Endothelial cell of umbilical vein (primary cell): ENCODE results near the gene XRCC4. TPM values are rescaled to one million over a fixed set of nuclear protein-coding genes. Genes with fewer than 3 reads are reported as not detected.

ENCODE experiments used
- BruUV-seq: library from RNA; stranded (reverse); fragments of 400-500 nt; replicated peaks from 2 replicates; lab custom pipeline; 2021; lab: Mats Ljungman, UMichigan
- CTCF ChIA-PET: fragments of 300-600, 350-600 bp; sonication (Branson Sonifier 250); formaldehyde crosslinking; loops from one replicate; lab custom pipeline; 2021; ENCODE audit warnings: antibody characterized with exemption, inconsistent platforms; lab: Charles Lee
- POLR2A ChIA-PET: fragments of 300-600, 350-600 bp; sonication (Branson Sonifier 250); formaldehyde crosslinking; loops from one replicate; lab custom pipeline; 2021; ENCODE audit warnings: antibody characterized with exemption, inconsistent platforms; lab: Charles Lee
- DNase-seq: peaks from one replicate; pipeline ENCODE4 v3.0.0-alpha.2; 2011; ENCODE audit warnings: low read depth, low spot score
- FAIRE-seq: peaks from 2 replicates; lab custom pipeline; 2011; peaks lifted over from hg19 to GRCh38; lab: Jason Lieb, UNC
- H2AFZ ChIP-seq: 2 replicates; pipeline ENCODE4 v1.6.0; 2012; ENCODE audit warnings: low read depth, low read length, control low read depth, inconsistent platforms
- H3K27ac ChIP-seq: 2 replicates; pipeline ENCODE4 v1.5.1; 2011; ENCODE audit warnings: low read depth, mild to moderate bottlenecking, control low read depth, low read length, moderate library complexity; ENCODE audit not compliant: insufficient read depth
- H3K27me3 ChIP-seq, 2 experiments: 2 replicates each; pipeline versions ENCODE4 v1.6.0 to v1.6.1; 2011; ENCODE audit warnings: low read length in 2 of 2, mixed read lengths in 1 of 2; ENCODE audit not compliant: control insufficient read depth in 2 of 2, insufficient read depth in 2 of 2
- H3K36me3 ChIP-seq, 2 experiments: 2 replicates in 1 of 2; 3 replicates in 1 of 2; pipeline ENCODE4 v1.5.1; 2011; ENCODE audit warnings: low read length in 2 of 2, mild to moderate bottlenecking in 1 of 2, moderate library complexity in 1 of 2; ENCODE audit not compliant: control insufficient read depth in 2 of 2, insufficient read depth in 2 of 2; ENCODE audit errors: extremely low read depth in 1 of 2
- H3K4me1 ChIP-seq: 3 replicates; pipeline ENCODE4 v1.5.1; 2011; ENCODE audit warnings: mild to moderate bottlenecking, low read length; ENCODE audit not compliant: control insufficient read depth, insufficient read depth; ENCODE audit errors: extremely low read depth
- H3K4me2 ChIP-seq: 2 replicates; pipeline ENCODE4 v1.6.1; 2011; ENCODE audit warnings: low read length, control low read depth, mixed read lengths; ENCODE audit not compliant: insufficient read depth
- H3K4me3 ChIP-seq, 3 experiments: fragments of 200-600 bp in 1 of 3; sonication (generic), shearing (Covaris generic) in 1 of 3; replicated peaks in 1 of 3; 2 replicates each; pipeline ENCODE4 v1.5.1; 2011 to 2016; ENCODE audit warnings: control low read depth in 3 of 3, low read length in 3 of 3, mild to moderate bottlenecking in 2 of 3, inconsistent platforms in 1 of 3, low read depth in 1 of 3, moderate library complexity in 1 of 3; ENCODE audit not compliant: insufficient read depth in 1 of 3
- H3K79me2 ChIP-seq: 2 replicates; pipeline ENCODE4 v1.6.0; 2012; ENCODE audit warnings: low read length, inconsistent platforms; ENCODE audit not compliant: control insufficient read depth, insufficient read depth
- H3K9ac ChIP-seq: replicated peaks from 2 replicates; pipeline ENCODE3; 2011; ENCODE audit warnings: low read length, control low read depth; ENCODE audit not compliant: insufficient read depth; ENCODE audit errors: extremely low read depth
- H3K9me1 ChIP-seq: replicated peaks from 3 replicates; pipeline ENCODE4 v1.6.0; 2011; ENCODE audit warnings: mild to moderate bottlenecking, low read length; ENCODE audit not compliant: control insufficient read depth, insufficient read depth; ENCODE audit errors: extremely low read depth
- H3K9me3 ChIP-seq: replicated peaks from 2 replicates; pipeline ENCODE4 v1.5.1; 2012; ENCODE audit warnings: low read length, inconsistent platforms; ENCODE audit not compliant: control insufficient read depth, insufficient read depth
- H4K20me1 ChIP-seq: replicated peaks from 2 replicates; pipeline ENCODE3; 2011; ENCODE audit warnings: mild to moderate bottlenecking, low read length; ENCODE audit not compliant: control insufficient read depth, insufficient read depth; ENCODE audit errors: extremely low read depth
- EZH2 ChIP-seq: IDR thresholded peaks from 2 replicates; pipeline ENCODE4 v1.6.1; 2012; ENCODE audit warnings: borderline replicate concordance, low read depth, mild to moderate bottlenecking, moderate library complexity, low read length, inconsistent platforms; ENCODE audit not compliant: severe bottlenecking
- FOS ChIP-seq: IDR thresholded peaks from 2 replicates; pipeline ENCODE4 v1.6.1; 2011; ENCODE audit warnings: mild to moderate bottlenecking, low read length, moderate library complexity, borderline replicate concordance; ENCODE audit not compliant: insufficient read depth
- GATA2 ChIP-seq: IDR thresholded peaks from 2 replicates; pipeline ENCODE4 v1.7.0; 2011; ENCODE audit warnings: low read depth, mild to moderate bottlenecking, moderate library complexity, mixed read lengths, low read length; ENCODE audit not compliant: insufficient read length, insufficient read depth
- JUN ChIP-seq: IDR thresholded peaks from 2 replicates; pipeline ENCODE4 v1.6.1; 2011; ENCODE audit warnings: borderline replicate concordance, low read depth; ENCODE audit not compliant: insufficient read length, insufficient read depth
- MYC ChIP-seq: IDR thresholded peaks from one replicate; pipeline ENCODE4 v1.6.1; 2011; ENCODE audit warnings: mild to moderate bottlenecking, low read depth, low read length
- POLR2A ChIP-seq: IDR thresholded peaks from 2 replicates; pipeline ENCODE4 v1.6.1; 2012; ENCODE audit warnings: low read depth, mild to moderate bottlenecking, control low read depth, low read length
- POLR2AphosphoS5 ChIP-seq: IDR thresholded peaks from 2 replicates; pipeline ENCODE4 v1.6.1; 2012; ENCODE audit warnings: low read depth, mild to moderate bottlenecking, control low read depth, low read length, moderate library complexity; ENCODE audit not compliant: insufficient read depth
- dilution Hi-C: fragments of 300-500 bp; cut with MboI; formaldehyde crosslinking; loops from one replicate; pipeline ENCODE4 v1.15.0; 2019; ENCODE audit warnings: low sequenced_read_pairs; ENCODE audit not compliant: extremely low pct_ligation_motif_present
- intact Hi-C: fragments of 100-400 bp; cut with micrococcal nuclease; formaldehyde crosslinking; loops from one replicate; pipeline ENCODE4 v1.10.0; 2022
- polyA plus RNA-seq, 4 experiments: library from polyadenylated mRNA; depleted of rRNA in 3 of 4; stranded (reverse) in 3 of 4; unstranded in 1 of 4; fragments of >200 nt; gene quantifications; 2 replicates each; pipeline versions ENCODE4 v1.2.1 to v1.2.3, GENCODE V29; 2011 to 2012; ENCODE audit warnings: missing spikeins in 1 of 4
- total RNA-seq: library from RNA; stranded (reverse); gene quantifications from 2 replicates; pipeline ENCODE4 v1.2.3, GENCODE V29; 2021
- TF ChIP-seq, protein P1 (sequence below), 2 donors: IDR thresholded peaks; 1 replicate in 1 of 2; 2 replicates in 1 of 2; pipeline ENCODE4 v1.5.1; 2011; ENCODE audit warnings: low read length in 2 of 2, mild to moderate bottlenecking in 2 of 2, moderate library complexity in 2 of 2, control low read depth in 1 of 2, inconsistent platforms in 1 of 2, low read depth in 1 of 2; ENCODE audit not compliant: insufficient read depth in 1 of 2; ENCODE audit errors: extremely low read depth in 1 of 2
- TF ChIP-seq, protein P2 (sequence below): IDR thresholded peaks from 2 replicates; pipeline ENCODE4 v1.6.1; 2011; ENCODE audit not compliant: insufficient read depth, insufficient read length

The XRCC4 gene
- total and polyA plus RNA-seq, 2 donors (not counting 3 experiments of a cell fraction or from before 2014, with no cell fraction given) = 1.3 to 7.7 TPM

DNA sequence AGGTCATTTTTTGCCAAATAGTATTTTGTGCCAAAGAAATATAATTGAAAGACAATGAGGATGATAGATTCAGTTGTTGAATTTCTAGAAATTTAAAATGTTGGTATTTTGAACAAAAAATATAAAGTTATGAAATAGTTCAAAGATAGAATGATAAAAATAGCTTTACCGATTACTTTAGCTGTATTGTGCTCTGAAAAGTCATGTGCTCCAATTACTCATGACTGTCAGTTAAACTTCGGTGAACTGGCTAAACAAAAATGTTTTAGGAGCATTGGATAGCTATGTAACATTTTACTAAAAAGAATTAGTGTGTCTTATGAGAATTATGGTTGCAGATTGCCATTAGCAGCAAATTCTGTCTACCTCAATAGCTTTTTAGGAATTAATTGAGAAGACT is 216.9 kb downstream of the XRCC4 start:
- no TSS peak for BruUV-seq
- Histone ChIP-seq H3K27me3 (no peaks in the 10 kb centered on the region), H2AFZ (no peak overlapping the region), H4K20me1 (no peaks in the 10 kb centered on the region), H3K27ac (no peak overlapping the region), H3K79me2 (no peaks in the 10 kb centered on the region), H3K9me1 (no peaks in the 10 kb centered on the region), H3K9ac (no peak overlapping the region), H3K9me3 (no peaks in the 10 kb centered on the region), H3K4me1 (no peaks in the 10 kb centered on the region), H3K4me2 (no peak overlapping the region), H3K4me3 (no peak overlapping the region), H3K36me3 (no peaks in the 10 kb centered on the region)
- dilution Hi-C loops = no loop called here
- FAIRE-seq (no peak), DNase-seq (no peak)
- ChIA-PET POLR2A (no interaction called here), CTCF (interaction anchor here (0.6 kb wide), 1 partner anchor 27 kb away, joined by 3 read pairs; no protein-coding TSS in a partner anchor)
- TF ChIP-seq POLR2A (no peak), MYC (no peak), POLR2AphosphoS5 (no peak), GATA2 (no peak), EZH2 (no peak), FOS (no peak), JUN (no peak)
- TF ChIP-seq, protein P1, sequence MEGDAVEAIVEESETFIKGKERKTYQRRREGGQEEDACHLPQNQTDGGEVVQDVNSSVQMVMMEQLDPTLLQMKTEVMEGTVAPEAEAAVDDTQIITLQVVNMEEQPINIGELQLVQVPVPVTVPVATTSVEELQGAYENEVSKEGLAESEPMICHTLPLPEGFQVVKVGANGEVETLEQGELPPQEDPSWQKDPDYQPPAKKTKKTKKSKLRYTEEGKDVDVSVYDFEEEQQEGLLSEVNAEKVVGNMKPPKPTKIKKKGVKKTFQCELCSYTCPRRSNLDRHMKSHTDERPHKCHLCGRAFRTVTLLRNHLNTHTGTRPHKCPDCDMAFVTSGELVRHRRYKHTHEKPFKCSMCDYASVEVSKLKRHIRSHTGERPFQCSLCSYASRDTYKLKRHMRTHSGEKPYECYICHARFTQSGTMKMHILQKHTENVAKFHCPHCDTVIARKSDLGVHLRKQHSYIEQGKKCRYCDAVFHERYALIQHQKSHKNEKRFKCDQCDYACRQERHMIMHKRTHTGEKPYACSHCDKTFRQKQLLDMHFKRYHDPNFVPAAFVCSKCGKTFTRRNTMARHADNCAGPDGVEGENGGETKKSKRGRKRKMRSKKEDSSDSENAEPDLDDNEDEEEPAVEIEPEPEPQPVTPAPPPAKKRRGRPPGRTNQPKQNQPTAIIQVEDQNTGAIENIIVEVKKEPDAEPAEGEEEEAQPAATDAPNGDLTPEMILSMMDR (IDR thresholded peaks at IDR 0.05; ENCODE audit: extremely low read depth in 1 of 2, insufficient read depth in 1 of 2, low read depth in 1 of 2, low read length in 2 of 2) = no peak
- TF ChIP-seq, protein P2, sequence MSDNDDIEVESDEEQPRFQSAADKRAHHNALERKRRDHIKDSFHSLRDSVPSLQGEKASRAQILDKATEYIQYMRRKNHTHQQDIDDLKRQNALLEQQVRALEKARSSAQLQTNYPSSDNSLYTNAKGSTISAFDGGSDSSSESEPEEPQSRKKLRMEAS = no peak
- intact Hi-C loops = no loop called here
